GM21390 (cell line): ENCODE measurements around the gene MDK.

Source experiments
- ATAC-seq: cut with Tn5 transposase; IDR thresholded peaks from one replicate; pipeline ENCODE4 v1.9.1; 2021; ENCODE audit not compliant: unreplicated experiment

Gene MDK

GRCh38 chr11:46347637-46348311, 33.7 kb upstream of the MDK start:
- peak; percentile 3 for ATAC-seq

GRCh38 chr11:46348566-46349401, 32.7 kb upstream of the MDK start:
- ATAC-seq: no peak

GRCh38 chr11:46350695-46351094, 30.8 kb upstream of the MDK start:
- no peak for ATAC-seq

GRCh38 chr11:46351148-46351547, 30.3 kb upstream of the MDK start:
- no peak for ATAC-seq

GRCh38 chr11:46351606-46352005, 29.9 kb upstream of the MDK start:
- no peak for ATAC-seq

- ATAC-seq: no peak
These were observed 29.2 kb upstream of the MDK start for GRCh38 chr11:46352063-46352841.

- no peak for ATAC-seq
These were observed 27.8 kb upstream of the MDK start for GRCh38 chr11:46353698-46354097.

- ATAC-seq: no peak
These were observed 24.5 kb upstream of the MDK start for GRCh38 chr11:46356924-46357482.

GRCh38 chr11:46357483-46357936, 24.0 kb upstream of the MDK start:
- no peak for ATAC-seq

GRCh38 chr11:46359953-46360352, 21.5 kb upstream of the MDK start:
- ATAC-seq: no peak

- no peak for ATAC-seq
These were observed 20.6 kb upstream of the MDK start for GRCh38 chr11:46360878-46361277.

- peak; percentile 94 for ATAC-seq
These were observed 19.9 kb upstream of the MDK start for GRCh38 chr11:46361283-46362155.

GRCh38 chr11:46362156-46363030, 19.1 kb upstream of the MDK start:
- ATAC-seq: no peak

- no peak for ATAC-seq
These were observed 18.4 kb upstream of the MDK start for GRCh38 chr11:46363031-46363407.

GRCh38 chr11:46363455-46364005, 17.9 kb upstream of the MDK start:
- no peak for ATAC-seq

GRCh38 chr11:46364056-46364455, 17.4 kb upstream of the MDK start:
- ATAC-seq: no peak

- ATAC-seq: no peak
These were observed 16.7 kb upstream of the MDK start for GRCh38 chr11:46364791-46365190.

GRCh38 chr11:46366260-46366659, 15.2 kb upstream of the MDK start:
- no peak for ATAC-seq

GRCh38 chr11:46366661-46367161, 14.8 kb upstream of the MDK start:
- no peak for ATAC-seq
